Measurements from ENCODE around the gene HIVEP2. TPM values are rescaled to one million over a fixed set of nuclear protein-coding genes. Genes with fewer than 3 reads are reported as not detected.

Gene HIVEP2
- total and polyA plus RNA-seq, 2 donors from 2014 or later, result 2.4 to 26.0 TPM

DNA sequence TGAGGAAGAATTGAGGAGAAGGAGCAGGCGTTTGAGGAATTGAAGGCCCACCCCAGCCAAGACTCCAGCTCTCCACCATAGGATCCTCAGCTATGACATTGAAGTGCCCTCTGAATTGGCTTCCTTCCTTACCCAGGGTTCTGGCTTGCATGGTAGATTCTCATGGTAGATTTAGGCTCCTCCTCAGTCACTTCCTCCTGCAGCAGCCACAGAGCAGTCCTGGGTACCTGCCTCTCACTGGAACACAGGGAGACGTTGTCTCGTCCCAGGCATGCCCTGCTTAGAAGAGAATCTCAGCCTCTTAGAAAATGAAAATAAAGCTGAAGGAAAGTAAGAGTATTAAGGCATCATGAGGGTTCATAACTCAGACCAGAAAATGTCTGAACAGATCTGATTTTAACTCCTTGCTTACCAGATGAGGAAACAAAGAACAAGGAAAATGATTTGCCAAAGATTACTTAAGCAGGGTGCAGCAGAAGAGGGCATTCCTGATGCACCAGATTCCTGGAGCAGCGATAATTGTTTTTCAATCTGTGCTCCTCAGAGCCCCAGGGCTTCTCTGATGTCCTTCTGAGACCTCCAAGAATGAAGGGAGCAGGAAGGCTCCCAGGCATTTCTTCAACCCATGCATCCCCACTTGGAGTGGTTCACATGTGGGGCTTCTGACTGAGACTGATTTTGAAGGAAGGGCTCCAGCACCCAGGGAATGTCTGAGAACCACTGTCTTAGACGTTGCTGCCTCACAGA lies 219.8 kb downstream of the HIVEP2 start:
- H3K36me3 ChIP-seq (ENCODE audit: control insufficient read depth in 2 of 3, insufficient read depth in 3 of 3, low read length in 3 of 3), result no peaks in the 10 kb centered on the region
- H3K9me3 ChIP-seq (ENCODE audit: control insufficient read depth in 2 of 3, insufficient read depth in 1 of 3, low read length in 3 of 3), result no peaks in the 10 kb centered on the region
- no peak for FAIRE-seq
- H3K4me3 ChIP-seq (ENCODE audit: low read length in 3 of 3), result no peak overlapping the region
- peaks cover 0 to 2% (median 0%) of the 10 kb centered on the region in 3 donors for H3K4me1 ChIP-seq (ENCODE audit: control insufficient read depth in 2 of 3, insufficient read depth in 2 of 3, low read depth in 1 of 3, low read length in 3 of 3)
- no peak overlapping the region for H3K9ac ChIP-seq (ENCODE audit: low read length in 3 of 3)
- DNase-seq, result no peak
- TF ChIP-seq, protein P1, sequence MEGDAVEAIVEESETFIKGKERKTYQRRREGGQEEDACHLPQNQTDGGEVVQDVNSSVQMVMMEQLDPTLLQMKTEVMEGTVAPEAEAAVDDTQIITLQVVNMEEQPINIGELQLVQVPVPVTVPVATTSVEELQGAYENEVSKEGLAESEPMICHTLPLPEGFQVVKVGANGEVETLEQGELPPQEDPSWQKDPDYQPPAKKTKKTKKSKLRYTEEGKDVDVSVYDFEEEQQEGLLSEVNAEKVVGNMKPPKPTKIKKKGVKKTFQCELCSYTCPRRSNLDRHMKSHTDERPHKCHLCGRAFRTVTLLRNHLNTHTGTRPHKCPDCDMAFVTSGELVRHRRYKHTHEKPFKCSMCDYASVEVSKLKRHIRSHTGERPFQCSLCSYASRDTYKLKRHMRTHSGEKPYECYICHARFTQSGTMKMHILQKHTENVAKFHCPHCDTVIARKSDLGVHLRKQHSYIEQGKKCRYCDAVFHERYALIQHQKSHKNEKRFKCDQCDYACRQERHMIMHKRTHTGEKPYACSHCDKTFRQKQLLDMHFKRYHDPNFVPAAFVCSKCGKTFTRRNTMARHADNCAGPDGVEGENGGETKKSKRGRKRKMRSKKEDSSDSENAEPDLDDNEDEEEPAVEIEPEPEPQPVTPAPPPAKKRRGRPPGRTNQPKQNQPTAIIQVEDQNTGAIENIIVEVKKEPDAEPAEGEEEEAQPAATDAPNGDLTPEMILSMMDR (IDR thresholded peaks at IDR 0.05; ENCODE audit: borderline replicate concordance, extremely low read depth, insufficient read depth), result no peak
- intact Hi-C loops (cut with DNase I), result no loop called here
- no peaks in the 10 kb centered on the region for H3K27me3 ChIP-seq (ENCODE audit: control insufficient read depth, insufficient read depth, low read length)
- H3K27ac ChIP-seq (ENCODE audit: low read depth in 2 of 2, low read length in 2 of 2), result no peak overlapping the region

DNA sequence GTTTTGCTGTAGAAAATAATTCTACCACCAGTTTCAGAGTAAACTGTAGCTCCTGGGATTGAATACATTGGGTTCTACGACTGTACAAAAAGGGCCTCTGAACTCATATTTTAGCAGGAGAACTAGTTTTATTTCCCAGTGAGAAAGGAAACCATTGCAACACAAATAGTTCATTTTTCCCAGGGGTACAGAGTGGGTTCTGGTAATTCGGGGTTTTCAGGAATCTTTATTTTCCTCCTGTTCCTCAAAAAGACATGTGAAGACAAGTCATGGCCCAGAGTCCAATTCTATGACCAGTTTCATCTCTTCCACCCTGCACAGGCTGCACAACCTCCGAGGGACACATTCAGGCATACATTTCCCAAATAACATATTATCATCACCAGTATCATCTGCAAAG lies 222.1 kb downstream of the HIVEP2 start:
- no peaks in the 10 kb centered on the region for H3K36me3 ChIP-seq (ENCODE audit: control insufficient read depth in 2 of 3, insufficient read depth in 3 of 3, low read length in 3 of 3)
- no peaks in the 10 kb centered on the region for H3K9me3 ChIP-seq (ENCODE audit: control insufficient read depth in 2 of 3, insufficient read depth in 1 of 3, low read length in 3 of 3)
- no peaks in the 10 kb centered on the region for H3K27me3 ChIP-seq (ENCODE audit: control insufficient read depth, insufficient read depth, low read length)
- no peak overlapping the region for H3K27ac ChIP-seq (ENCODE audit: low read depth in 2 of 2, low read length in 2 of 2)
- intact Hi-C loops (cut with DNase I), result no loop called here
- FAIRE-seq (no peak), DNase-seq (no peak)
- H3K4me3 ChIP-seq (ENCODE audit: low read length in 3 of 3), result no peak overlapping the region
- no peaks in the 10 kb centered on the region for H3K4me1 ChIP-seq (ENCODE audit: control insufficient read depth in 2 of 3, insufficient read depth in 2 of 3, low read depth in 1 of 3, low read length in 3 of 3)
- no peak overlapping the region for H3K9ac ChIP-seq (ENCODE audit: low read length in 3 of 3)
- TF ChIP-seq, protein P1 (IDR thresholded peaks at IDR 0.05; ENCODE audit: borderline replicate concordance, extremely low read depth, insufficient read depth), result no peak

DNA sequence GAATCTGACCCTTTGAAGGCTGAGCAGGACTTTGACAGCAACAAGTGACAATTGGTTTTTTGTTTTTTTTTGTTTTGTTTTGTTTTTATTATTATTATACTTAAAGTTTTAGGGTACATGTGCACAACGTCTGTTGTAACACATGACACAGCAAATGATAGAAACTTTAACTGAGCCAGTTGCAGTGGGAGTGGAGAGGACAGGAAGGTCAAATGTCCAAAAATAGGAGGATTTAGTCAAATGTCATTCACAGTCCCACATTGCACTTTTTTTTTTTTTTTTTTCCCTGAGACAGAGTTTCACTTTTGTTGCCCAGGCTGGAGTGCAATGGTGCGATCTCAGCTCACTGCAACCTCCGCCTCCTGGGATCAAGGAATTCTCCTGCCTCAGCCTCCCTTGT lies 223.0 kb downstream of the HIVEP2 start:
- FAIRE-seq, result no peak
- DNase-seq, result no peak

More for the DNA sequence above, 223.0 kb downstream of the HIVEP2 start:
- no peak overlapping the region for H3K4me3 ChIP-seq (ENCODE audit: low read length in 3 of 3)
- H3K4me1 ChIP-seq (ENCODE audit: control insufficient read depth in 2 of 3, insufficient read depth in 2 of 3, low read depth in 1 of 3, low read length in 3 of 3), result no peaks in the 10 kb centered on the region
- intact Hi-C loops (cut with DNase I), result no loop called here
- no peaks in the 10 kb centered on the region for H3K9me3 ChIP-seq (ENCODE audit: control insufficient read depth in 2 of 3, insufficient read depth in 1 of 3, low read length in 3 of 3)
- no peak overlapping the region for H3K27ac ChIP-seq (ENCODE audit: low read depth in 2 of 2, low read length in 2 of 2)
- no peaks in the 10 kb centered on the region for H3K36me3 ChIP-seq (ENCODE audit: control insufficient read depth in 2 of 3, insufficient read depth in 3 of 3, low read length in 3 of 3)
- no peaks in the 10 kb centered on the region for H3K27me3 ChIP-seq (ENCODE audit: control insufficient read depth, insufficient read depth, low read length)
- TF ChIP-seq, protein P1 (IDR thresholded peaks at IDR 0.05; ENCODE audit: borderline replicate concordance, extremely low read depth, insufficient read depth), result no peak
- H3K9ac ChIP-seq (ENCODE audit: low read length in 3 of 3), result no peak overlapping the region
